Stimulated activated CD8-positive, alpha-beta memory T cell treated with anti-CD3 and anti-CD28 coated beads, Interleukin-2, amount 100 ng/mL, for 1 hour (primary cell): Measurements from ENCODE around the gene WDR37.
"Not testable (repeated sequence)": the region's sequence is repeated elsewhere in the genome, so short reads cannot be mapped to it uniquely, and the experiment has no call there.

Source experiments
- DNase-seq, 2 donors: peaks; one replicate each; pipeline ENCODE4 v3.0.0-alpha.2; 2020; ENCODE audit warnings: low read depth in 2 of 2

WDR37 gene, protein sequence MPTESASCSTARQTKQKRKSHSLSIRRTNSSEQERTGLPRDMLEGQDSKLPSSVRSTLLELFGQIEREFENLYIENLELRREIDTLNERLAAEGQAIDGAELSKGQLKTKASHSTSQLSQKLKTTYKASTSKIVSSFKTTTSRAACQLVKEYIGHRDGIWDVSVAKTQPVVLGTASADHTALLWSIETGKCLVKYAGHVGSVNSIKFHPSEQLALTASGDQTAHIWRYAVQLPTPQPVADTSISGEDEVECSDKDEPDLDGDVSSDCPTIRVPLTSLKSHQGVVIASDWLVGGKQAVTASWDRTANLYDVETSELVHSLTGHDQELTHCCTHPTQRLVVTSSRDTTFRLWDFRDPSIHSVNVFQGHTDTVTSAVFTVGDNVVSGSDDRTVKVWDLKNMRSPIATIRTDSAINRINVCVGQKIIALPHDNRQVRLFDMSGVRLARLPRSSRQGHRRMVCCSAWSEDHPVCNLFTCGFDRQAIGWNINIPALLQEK

DNA sequence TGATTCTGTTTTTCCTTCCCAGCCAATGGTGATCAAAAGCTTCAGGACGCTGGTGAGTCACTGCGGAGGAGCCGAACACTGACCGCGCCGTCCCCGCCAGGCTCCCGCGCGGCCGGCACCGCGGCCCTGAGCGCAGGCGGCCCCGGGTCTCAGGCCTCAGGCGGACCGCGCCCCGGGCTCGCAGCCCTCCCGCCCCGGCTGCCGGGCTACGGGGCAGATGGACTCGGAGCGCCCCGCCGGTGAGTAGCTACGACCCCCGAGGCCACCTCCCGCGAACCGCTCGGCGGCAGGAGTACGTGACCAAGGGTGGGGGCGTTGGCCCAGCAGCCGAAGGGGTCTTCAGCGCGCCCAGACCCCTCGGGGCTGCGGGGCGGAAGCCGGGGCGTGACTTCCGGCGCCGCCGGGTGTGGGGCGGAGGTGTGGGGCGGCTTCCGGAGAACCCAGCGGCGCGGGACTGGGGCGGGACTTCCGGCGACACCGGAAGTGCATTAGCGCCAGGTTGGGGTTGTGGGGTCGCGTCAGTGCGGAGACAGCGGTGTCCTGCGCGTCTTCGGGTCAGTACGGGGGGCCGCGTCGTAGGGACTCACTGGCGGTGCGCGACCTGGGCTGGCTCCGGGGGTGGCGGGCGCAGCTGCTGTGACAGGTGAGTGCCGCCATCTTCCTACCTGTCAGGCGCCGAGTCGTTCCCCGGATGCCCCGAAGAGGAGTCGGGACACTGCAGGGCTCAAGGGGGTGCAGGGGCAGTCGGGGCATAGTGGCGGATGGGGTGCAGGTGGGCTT, at the start of gene WDR37:
Gene WDR37 (plus strand): TSS at position 60 of the 780 bp plus-strand sequence. CDS start 15,771 bp downstream, outside the sequence.
- DNase-seq, result peak; percentile 78 to 83

DNA sequence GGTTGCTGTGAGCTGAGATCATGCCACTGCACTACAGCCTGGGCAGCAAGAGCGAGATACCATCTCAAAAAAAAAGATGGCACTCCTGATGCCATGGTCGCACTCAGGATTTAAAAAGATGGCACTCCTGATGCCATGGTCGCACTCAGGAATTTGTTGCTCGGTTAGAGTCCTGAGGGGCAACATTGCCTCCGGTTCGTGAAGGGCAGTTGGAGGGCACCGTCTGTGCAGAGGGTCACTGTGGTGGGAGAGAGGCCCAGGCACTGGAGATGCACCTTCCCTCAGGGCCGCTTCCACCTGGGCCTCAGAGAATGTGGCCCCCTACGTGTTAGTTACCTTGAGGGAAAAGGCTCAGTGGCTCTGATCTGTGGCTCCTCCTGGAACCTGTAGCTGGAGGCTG, 49.6 kb upstream of the WDR37 start:
- DNase-seq, result no peak

DNA sequence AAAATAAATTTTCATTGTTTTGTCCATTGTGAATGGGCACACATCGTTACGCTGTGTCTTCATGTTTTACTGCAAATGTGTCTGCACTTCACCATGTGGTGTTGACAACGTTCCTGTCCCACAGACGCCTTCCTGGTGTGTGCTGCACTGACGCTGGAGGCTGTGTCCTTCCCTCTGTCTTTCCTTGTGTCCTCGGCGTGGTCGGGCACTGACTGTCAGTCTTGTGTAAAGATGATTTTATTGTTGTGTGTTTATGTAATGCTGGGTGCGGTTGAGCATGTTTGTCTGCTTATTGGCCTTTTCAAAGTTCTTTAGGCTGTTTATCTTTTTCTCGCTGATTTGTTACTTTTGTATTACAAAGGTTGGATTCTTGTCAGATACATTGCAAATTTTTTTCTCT, 48.6 kb upstream of the WDR37 start:
- DNase-seq, result no peak

DNA sequence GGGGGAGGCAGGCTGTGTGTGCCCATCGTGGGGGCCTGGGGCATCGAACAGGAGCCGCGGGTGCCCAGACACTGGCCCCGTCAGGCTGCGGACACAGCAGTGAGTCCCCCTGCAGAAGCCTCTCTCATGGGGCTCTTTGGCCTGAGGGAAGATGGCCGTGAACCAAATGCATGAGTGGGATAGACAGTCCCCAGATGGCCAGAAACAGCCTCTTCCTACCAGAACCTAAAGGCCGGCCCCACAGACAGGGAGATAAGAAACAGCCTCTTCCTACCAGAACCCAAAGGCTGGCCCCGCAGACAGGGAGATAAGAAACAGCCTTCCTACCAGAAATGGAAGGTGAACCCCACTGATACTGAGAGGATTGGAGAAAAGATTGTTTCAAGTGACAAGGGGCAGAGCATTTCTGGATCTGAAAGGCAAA, 47.1 kb upstream of the WDR37 start:
- no peak for DNase-seq

DNA sequence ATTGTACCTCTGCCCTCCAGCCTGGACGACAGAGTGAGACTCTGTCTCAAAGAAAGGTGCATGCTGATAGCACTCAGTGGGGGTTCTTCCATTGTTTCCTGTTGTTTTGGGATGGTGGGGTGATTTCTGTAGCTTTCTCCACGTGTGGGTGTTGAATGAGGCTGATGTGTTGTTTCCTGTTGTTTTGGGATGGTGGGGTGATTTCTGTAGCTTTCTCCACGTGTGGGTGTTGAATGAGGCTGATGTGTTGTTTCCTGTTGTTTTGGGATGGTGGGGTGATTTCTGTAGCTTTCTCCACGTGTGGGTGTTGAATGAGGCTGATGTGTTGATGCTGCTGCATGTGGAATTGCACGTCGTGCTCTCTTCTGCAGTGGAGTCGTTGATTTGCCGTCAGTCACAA, 46.2 kb upstream of the WDR37 start:
- DNase-seq, result not testable (repeated sequence)

DNA sequence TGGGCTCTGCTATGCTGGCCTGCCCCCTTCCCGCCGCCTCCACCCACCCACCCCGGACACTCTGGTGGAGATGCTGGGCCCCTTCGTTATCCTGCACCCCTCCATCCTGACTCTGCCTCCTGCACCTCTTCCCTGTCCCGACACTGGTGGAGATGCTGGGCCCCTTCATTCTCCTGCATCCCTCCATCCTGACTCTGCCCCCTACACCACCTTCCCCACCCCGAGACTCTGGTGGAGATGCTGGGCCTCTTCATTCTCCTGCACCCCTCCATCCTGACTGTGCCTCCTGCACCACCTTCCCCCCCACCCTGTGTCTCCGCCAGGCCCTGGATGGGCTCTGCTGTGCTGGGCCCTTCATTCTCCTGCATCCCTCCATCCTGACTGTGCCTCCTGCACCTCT, 45.5 kb upstream of the WDR37 start:
- no peak for DNase-seq

DNA sequence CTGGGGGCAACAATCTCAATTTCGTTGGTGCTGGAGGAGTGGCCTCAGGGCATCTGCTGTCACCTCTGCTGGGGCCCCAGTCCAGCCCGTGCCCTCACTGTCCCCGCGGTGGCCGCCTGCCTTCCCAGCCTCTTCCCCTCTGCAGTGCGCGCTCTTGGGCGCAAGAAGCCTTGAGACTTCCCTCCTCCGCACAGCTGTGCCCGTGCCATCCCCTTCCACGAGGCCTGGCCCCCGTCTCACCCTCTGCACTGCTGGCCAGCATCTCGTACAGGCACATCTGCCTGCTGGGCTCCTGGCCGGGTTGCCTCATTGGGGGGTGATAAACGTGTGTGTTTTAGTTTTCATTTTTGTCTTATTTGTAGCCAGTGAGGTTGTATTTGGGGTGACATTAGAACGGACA, 44.5 kb upstream of the WDR37 start:
- no peak for DNase-seq

DNA sequence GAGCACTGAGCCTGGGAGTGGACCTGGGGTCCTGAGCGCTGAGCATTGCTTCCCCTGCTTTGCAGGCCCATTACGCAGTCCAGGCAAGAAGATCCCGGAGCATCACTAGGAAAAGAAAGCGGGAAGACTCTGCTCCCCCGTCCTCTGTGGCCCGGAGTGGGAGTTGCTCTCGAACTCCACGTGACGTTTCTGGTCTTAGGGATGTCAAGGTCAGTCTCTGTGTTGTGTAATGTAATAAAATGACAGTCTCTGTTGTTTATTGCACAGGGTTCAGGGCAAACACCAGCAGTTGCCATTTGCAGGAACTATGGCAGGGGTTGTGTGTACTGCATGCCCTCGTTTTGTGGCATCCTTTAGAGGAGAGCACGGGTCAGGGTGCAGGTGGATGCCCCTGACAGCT, 40.5 kb upstream of the WDR37 start:
- DNase-seq, result no peak

DNA sequence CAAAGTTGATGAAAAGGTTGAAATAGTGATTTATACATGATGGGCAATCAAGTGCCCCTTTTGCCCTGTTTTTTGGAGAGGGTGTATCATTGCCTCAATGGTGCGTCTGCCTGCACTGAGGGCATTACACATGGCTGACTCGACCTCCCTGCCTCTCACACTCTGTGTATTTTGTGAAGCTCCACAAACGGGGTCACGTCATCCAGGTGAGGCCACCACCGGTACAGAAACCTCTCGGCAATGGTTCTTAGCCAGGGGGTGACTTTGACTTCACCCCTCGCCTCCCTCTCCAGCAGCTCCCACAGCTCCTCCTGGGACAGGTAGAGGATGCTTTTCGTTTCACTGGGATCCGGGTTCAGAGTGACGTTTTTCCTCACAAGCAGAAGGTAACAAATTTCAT, 36.8 kb upstream of the WDR37 start:
- DNase-seq, result no peak

DNA sequence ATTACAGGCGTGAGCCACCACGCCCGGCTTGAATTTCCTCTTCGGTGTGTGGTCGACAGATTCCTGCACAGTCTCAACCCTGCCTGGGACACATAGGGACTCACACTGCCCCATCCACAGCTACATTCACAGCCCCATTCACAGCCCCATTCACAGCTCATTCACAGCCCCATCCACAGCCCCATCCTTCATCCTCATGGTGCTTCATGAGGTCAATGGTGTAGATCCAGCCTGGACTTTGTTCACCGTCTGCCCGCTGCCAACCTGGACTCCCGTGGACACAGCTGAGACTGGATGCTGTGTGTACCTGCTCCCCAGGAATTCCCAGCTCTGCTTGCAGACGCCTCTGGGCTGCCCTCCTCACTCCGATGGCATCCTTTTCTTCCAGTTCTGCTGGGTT, 35.7 kb upstream of the WDR37 start:
- no peak for DNase-seq

DNA sequence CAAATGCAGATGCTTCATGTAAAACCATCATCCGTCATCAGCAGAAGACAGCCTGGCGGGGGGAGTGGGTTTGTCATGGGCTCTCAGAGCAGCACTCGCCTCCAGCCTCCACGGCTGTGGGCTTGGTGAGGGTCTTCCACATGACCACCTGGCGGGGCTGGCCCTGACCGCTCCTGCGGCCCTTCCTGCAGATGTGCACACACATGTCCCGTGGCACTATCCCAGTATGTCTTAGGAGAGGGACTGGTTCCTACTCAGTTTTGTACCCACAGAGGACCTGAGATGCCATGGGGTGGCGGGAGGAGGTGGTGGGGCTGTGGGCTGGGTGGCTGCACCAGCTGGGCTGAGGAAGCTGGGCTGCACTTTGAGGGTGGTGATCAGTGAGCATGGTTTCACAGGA, 35.2 kb upstream of the WDR37 start:
- no peak for DNase-seq

DNA sequence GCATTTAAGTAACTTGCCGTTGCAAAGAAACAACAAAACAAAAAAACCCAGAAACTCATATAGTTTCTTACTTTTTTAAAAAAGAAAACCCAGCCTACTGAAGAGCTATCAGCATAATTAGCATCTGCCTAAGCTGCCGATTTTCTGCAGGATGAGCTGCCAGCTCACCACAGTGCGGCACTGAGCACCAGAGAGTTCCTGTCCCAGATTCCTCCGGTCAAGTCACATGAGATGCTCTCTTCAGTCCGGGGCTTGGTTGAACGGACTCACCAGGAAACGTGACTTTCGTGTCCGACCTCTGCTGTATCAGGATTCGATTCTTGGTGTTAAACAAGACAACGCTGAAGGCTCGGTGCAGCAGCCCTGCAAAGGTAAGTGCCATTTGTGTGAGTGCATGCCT, 33.8 kb upstream of the WDR37 start:
- no peak for DNase-seq

DNA sequence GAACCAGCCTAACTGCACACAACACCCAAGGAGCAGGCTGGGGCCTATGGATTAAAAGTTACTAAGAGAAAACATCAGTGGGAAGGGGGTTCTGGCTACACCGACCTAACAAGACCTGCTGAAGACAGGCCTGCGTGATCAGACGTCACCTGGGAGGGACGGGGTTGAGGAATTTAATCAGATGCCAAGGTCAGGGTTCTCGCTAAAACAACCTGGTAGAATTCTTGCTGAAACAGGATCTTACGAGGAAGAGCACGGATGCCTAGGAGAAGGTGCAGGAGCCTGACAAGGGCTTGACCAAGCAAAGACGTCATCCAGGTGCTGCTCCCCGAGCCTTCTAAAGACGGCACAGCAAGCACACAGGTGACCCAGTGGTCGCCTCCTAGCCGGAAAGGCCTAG, 32.1 kb upstream of the WDR37 start:
- DNase-seq, result no peak

DNA sequence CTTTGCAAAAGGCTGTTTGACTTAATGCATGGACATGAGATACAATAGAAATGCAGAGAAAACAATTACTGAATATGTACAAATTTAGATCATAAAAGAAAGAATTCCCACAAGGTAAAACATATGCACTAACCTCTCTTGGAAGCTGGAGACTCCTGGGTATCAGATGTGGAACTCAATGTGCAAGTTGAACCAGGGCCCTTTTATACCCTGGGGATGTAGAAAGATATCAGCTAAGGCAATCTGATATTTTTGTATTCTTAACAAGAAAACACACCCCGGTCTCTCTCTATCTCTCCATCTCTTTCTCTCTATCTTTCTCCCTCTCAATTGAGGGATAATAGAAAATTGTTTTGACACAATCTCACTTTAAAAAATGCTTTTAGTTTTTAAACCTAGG, 30.5 kb upstream of the WDR37 start, which contains the start of gene IDI2:
Gene IDI2 (minus strand): TSS at position 177 of the 400 bp plus-strand sequence. CDS start 1,136 bp downstream, outside the sequence.
- no peak for DNase-seq

DNA sequence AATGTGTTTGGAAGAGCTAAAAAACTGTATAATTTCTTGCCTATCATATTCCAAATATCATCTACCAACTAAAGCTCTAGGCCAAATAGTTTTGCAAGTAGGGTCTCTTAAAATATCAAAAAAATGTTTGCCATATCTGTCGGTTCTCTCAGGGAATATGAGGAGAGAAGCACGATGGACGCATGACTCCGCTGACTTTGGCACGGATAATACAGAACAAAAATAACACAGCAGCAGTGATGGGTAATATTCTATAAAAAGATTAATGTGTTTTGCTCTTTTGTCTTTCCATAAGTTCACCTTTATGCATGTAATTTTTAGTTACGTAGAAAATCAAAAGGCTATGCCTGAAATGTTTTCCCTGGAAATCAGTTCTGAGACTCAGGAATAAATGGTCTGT, 29.6 kb upstream of the WDR37 start:
- DNase-seq, result no peak

DNA sequence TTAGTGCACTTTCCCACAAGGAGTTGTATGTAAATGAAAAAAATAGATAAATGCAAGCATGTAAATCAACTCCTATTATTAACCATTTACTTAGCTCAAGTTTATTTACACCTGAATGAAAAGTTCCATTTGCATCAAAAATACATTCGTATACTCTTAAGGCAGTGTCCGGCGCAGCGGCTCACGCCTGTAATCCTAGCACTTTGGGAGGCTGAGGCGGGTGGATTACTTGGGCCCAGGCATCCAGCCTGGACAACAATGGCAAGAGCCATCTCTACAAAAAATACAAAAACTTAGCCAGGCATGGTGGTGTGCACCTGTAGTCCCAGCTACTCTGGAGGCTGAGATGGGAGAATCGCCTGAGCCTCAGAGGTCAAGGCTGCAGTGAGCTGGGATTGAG, 26.3 kb upstream of the WDR37 start:
- no peak for DNase-seq

DNA sequence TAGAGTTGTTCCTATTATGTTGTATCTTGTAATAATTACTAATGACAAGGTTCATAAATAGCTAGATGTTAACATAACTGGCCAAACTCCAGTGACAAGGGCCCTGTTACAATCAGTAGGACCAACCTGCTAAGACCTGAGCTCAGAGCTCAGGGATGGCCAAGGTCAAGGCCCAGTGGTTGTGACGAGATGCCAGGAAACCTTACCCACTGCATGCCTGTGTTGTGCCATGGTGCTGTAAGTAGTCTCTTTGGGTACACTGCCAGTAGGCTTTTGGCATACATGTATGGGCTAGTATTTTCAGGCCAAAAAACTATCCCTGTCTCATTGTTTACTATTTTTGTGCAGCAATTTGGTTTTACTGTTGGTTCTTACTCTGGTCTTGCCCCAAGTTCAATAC, 22.6 kb upstream of the WDR37 start:
- no peak for DNase-seq

DNA sequence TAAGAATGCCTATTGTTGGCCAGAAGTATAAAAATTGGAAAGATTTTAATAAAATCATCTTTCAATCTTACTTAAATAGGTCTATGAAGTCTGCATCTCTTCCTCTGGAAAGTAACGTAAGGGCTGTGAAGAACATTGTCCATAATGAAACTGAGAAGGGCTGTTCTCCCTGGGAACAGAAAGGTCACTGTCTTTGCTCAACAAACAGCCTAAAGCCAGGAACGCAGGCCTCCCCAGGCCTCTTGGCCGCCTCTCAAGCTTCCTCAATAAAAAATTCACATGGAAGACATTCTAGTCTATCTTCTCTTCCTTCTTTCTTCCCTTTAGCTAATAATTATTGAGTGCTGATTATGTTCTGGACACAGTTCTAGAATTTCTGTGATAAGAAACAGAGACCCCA, 21.4 kb upstream of the WDR37 start:
- DNase-seq, result no peak

DNA sequence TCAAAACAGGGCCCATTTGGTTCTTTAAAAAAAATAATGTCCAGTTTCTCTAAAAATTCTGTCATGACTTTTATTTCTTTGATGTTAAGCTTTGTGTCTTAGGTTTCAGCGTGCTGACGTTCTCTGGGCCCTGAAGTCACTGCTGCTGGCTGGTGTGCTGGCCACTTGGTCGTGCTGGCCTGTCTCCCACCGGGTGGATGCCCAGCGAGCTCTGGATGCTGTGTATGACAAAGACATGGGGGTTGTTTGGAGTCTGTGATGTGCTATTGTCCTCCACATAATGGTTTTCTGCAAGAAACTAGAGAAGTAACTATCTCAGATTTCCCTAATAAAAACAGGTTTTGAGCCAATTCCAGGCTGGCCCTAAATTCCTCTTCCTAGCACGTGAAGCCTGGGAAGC, 21.0 kb upstream of the WDR37 start:
- no peak for DNase-seq

DNA sequence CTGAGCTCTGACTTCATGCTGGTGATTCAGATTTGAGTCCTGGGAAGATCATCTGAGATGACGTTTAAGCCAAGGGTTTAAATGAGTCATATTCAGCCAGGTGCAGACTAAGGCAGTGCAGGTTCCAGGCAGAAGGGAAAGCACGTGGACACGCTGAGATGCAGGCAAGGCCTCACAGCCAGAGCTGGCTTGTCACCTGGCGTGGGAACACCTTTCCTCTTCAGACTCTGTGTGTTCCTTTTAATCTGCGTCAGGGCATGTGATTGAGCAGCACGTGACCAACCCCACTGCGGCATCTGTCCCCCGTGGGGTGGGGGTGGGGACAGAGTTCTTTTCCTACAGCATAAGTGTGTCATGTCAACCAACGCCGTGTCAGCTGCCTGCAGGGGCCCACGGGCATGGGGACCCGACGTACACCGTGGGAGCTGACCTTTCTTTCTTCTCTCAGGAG, 19.8 kb upstream of the WDR37 start:
- DNase-seq, result no peak

DNA sequence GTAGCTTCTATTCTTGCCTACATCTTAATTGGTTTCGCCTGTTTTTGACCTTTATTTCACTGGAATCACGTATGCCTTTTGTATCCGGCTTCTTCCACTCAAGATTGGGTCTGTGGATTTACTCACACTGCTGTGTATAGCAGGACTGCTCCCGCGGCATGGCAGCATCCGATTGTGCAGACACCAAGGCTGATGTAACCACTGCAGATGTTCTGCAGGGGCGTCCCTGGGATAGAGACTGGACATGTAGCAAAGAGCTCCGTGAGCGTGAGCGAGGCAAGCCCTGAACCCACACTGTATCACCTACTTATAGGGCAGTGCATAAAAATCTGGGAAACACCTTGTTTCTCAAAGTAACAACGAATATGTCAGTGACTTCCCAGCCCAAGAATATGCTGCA, 19.1 kb upstream of the WDR37 start:
- no peak for DNase-seq

DNA sequence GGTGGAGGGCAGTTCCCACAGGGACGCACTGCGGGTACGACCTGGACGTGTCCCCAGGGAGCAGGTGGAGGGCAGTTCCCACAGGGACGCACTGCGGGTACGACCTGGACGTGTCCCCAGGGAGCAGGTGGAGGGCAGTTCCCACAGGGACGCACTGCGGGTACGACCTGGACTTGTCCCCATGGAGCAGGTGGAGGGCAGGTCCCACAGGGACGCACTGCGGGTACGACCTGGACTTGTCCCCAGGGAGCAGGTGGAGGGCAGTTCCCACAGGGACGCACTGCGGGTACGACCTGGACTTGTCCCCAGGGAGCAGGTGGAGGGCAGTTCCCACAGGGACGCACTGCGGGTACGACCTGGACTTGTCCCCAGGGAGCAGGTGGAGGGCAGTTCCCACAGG, 17.4 kb upstream of the WDR37 start:
- not testable (repeated sequence) for DNase-seq

DNA sequence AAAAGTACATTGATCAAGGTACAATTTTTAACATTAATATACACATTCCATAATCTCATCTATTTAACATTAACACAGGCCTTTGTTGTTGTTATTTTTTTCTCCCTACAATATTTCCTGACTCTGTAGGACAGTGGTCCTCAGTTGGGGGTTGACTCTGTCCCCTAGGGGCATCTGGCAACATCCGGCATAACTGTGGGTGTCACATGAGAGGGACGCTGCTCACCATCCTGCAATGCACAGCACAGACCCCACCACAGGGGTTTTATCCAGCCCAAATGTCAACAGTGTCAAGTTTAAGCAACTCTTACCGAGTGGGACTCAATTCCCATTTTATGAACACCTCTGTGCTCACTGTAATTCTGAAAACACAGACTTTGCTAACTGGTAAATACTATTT, 16.1 kb upstream of the WDR37 start:
- DNase-seq, result no peak
